K562 (cell line): ENCODE data around the gene UNKL. TPM values are rescaled to one million over a fixed set of nuclear protein-coding genes. Genes with fewer than 3 reads are reported as not detected.

Experiments used
- ARID3B ChIP-seq: fragments of 250-450 bp; sonication (Bioruptor Pico); IDR thresholded peaks from 2 replicates; pipeline ENCODE4 v1.4.0; 2020; ENCODE audit warnings: borderline replicate concordance
- BDP1 ChIP-seq: IDR thresholded peaks from 3 replicates; pipeline ENCODE4 v1.6.1; 2011; ENCODE audit not compliant: insufficient read length, insufficient read depth
- BRF1 ChIP-seq: IDR thresholded peaks from 3 replicates; pipeline ENCODE4 v1.6.1; 2011; ENCODE audit warnings: borderline replicate concordance, mild to moderate bottlenecking; ENCODE audit not compliant: insufficient read length; ENCODE audit errors: extremely low read depth
- DDX20 ChIP-seq: fragments of 450-650 bp; IDR thresholded peaks from 2 replicates; pipeline ENCODE4 v1.6.1; 2016; ENCODE audit warnings: missing genetic modification characterization, low read depth, mild to moderate bottlenecking, missing compliant biosample characterization, moderate library complexity
- FOXA3 ChIP-seq, 2 experiments: fragments of 450-650 bp in 1 of 2; sonication (generic) in 1 of 2; formaldehyde crosslinking; IDR thresholded peaks in 1 of 2; conservative IDR thresholded peaks in 1 of 2; 2 replicates each; pipeline versions ENCODE4 v1.4.0 to v1.8.0; 2020 to 2022; ENCODE audit warnings: mild to moderate bottlenecking in 2 of 2, missing genetic modification reagents in 1 of 2
- GATAD2B ChIP-seq: fragments of 450-650 bp; IDR thresholded peaks from 2 replicates; pipeline ENCODE4 v1.6.1; 2017; ENCODE audit warnings: mild to moderate bottlenecking, borderline replicate concordance
- HNRNPK ChIP-seq: fragments of 200-400 bp; formaldehyde crosslinking; IDR thresholded peaks from one replicate; pipeline ENCODE4 v1.6.1; 2018; ENCODE audit warnings: mild to moderate bottlenecking, low read depth, low read length; ENCODE audit not compliant: poor library complexity, severe bottlenecking
- MAZ ChIP-seq, 2 experiments: fragments of 450-650 bp in 1 of 2; sonication (generic) in 1 of 2; formaldehyde crosslinking; IDR thresholded peaks in 1 of 2; conservative IDR thresholded peaks in 1 of 2; 2 replicates each; pipeline versions ENCODE4 v1.4.0 to v1.5.0; 2020; ENCODE audit warnings: mild to moderate bottlenecking in 1 of 2, missing genetic modification reagents in 1 of 2
- NFATC3 ChIP-seq: fragments of 450-650 bp; IDR thresholded peaks from 2 replicates; pipeline ENCODE4 v1.6.1; 2017; ENCODE audit warnings: mild to moderate bottlenecking
- NFYB ChIP-seq: IDR thresholded peaks from 2 replicates; pipeline ENCODE4 v1.6.1; 2011; ENCODE audit warnings: mild to moderate bottlenecking, moderate library complexity; ENCODE audit not compliant: insufficient read length; ENCODE audit errors: extremely low read depth
- NR4A1 ChIP-seq, 2 experiments: fragments of 250-450 bp in 1 of 2; fragments of 450-650 bp in 1 of 2; sonication (Bioruptor Pico) in 1 of 2; IDR thresholded peaks; 2 replicates each; pipeline versions ENCODE4 v1.4.0 to v1.6.1; 2016 to 2020; ENCODE audit warnings: mild to moderate bottlenecking in 2 of 2, missing compliant biosample characterization in 1 of 2, missing genetic modification characterization in 1 of 2, moderate library complexity in 1 of 2
- POLR2G ChIP-seq: fragments of 200-400 bp; formaldehyde crosslinking; IDR thresholded peaks from 2 replicates; pipeline ENCODE4 v1.6.1; 2017; ENCODE audit warnings: low read depth, mild to moderate bottlenecking, antibody characterized with exemption, low read length, moderate library complexity
- PTBP1 ChIP-seq: fragments of 200-400 bp; formaldehyde crosslinking; IDR thresholded peaks from 2 replicates; pipeline ENCODE4 v1.6.1; 2017; ENCODE audit warnings: low read depth, low read length
- SETDB1 ChIP-seq: IDR thresholded peaks from one replicate; pipeline ENCODE4 v1.6.1; 2012; ENCODE audit warnings: low read length, control low read depth, inconsistent platforms
- SIN3B ChIP-seq: fragments of 450-650 bp; IDR thresholded peaks from 2 replicates; pipeline ENCODE4 v1.6.1; 2017; ENCODE audit warnings: low read depth, mild to moderate bottlenecking, moderate library complexity
- SIX5 ChIP-seq, 2 experiments: IDR thresholded peaks; 2 replicates each; pipeline ENCODE4 v1.6.1; 2011; ENCODE audit warnings: low read length in 2 of 2, borderline replicate concordance in 1 of 2, low read depth in 1 of 2, mild to moderate bottlenecking in 1 of 2, moderate library complexity in 1 of 2; ENCODE audit not compliant: insufficient read depth in 1 of 2
- SMAD1 ChIP-seq: fragments of 150-350 bp; IDR thresholded peaks from 2 replicates; pipeline ENCODE4 v1.6.1; 2014; ENCODE audit warnings: low read length, low read depth; ENCODE audit not compliant: partially characterized antibody
- SRSF7 ChIP-seq: fragments of 200-400 bp; formaldehyde crosslinking; optimal IDR thresholded peaks from 2 replicates; pipeline ENCODE3; 2017; ENCODE audit warnings: mild to moderate bottlenecking, low read depth, low read length
- ZBTB7A ChIP-seq: IDR thresholded peaks from 2 replicates; pipeline ENCODE4 v1.6.1; 2011; ENCODE audit warnings: low read depth, mild to moderate bottlenecking, low read length, moderate library complexity, borderline replicate concordance; ENCODE audit not compliant: control insufficient read depth
- ZC3H4 ChIP-seq: sonication (generic); formaldehyde crosslinking; IDR thresholded peaks from 2 replicates; pipeline ENCODE4 v1.9.0; 2021; ENCODE audit warnings: missing genetic modification reagents, borderline replicate concordance
- ZNF12 ChIP-seq: sonication (generic); formaldehyde crosslinking; IDR thresholded peaks from 2 replicates; pipeline ENCODE4 v1.4.0; 2020; ENCODE audit warnings: mild to moderate bottlenecking, missing genetic modification reagents
- ZNF384 ChIP-seq: IDR thresholded peaks from 2 replicates; pipeline ENCODE4 v1.6.1; 2012; ENCODE audit warnings: low read depth, low read length, improper control_type of control experiment
- ZNF740 ChIP-seq, 3 experiments: fragments of 200-800 bp in 1 of 3; sonication (Bioruptor generic) in 1 of 3; sonication (generic) in 1 of 3; formaldehyde crosslinking in 1 of 3; IDR thresholded peaks; 2 replicates each; pipeline versions ENCODE4 v1.6.1 to v1.8.0; 2016 to 2022; ENCODE audit warnings: mild to moderate bottlenecking in 2 of 3, missing compliant biosample characterization in 2 of 3, missing genetic modification characterization in 2 of 3, missing genetic modification reagents in 1 of 3
- polyA plus RNA-seq, 8 experiments: library from polyadenylated mRNA; depleted of rRNA in 4 of 8; stranded (reverse) in 5 of 8; unstranded in 3 of 8; fragments of >200 nt; fragmentation: Nextera tagmentation in 2 of 8; fragmentation: Illumina TruSeq in 1 of 8; extraction: Ambion mirVana in 2 of 8; extraction: Trizol in 1 of 8; gene quantifications; 2 replicates each; pipeline versions ENCODE4 v1.2.1 to v1.2.3, GENCODE V29; 2011 to 2014; ENCODE audit warnings: inconsistent platforms in 1 of 8, missing spikeins in 1 of 8
- total RNA-seq, 7 experiments: library from RNA; depleted of rRNA in 6 of 7; stranded (reverse); fragments of >200 nt in 6 of 7; fragmentation: Illumina TruSeq in 2 of 7; extraction: Trizol in 2 of 7; gene quantifications; 2 replicates each; pipeline versions ENCODE4 v1.2.1 to v1.2.3, GENCODE V29; 2011 to 2021; ENCODE audit warnings: low replicate concordance in 1 of 7

Gene UNKL
- total and polyA plus RNA-seq, 9 of the 15 experiments (the other 6 are each of a cell fraction or from before 2014, with no cell fraction given): 0.37 to 30.2 (median 5.1) TPM

- TF ChIP-seq POLR2G (peak; percentile 92), SETDB1 (no peak), NR4A1 (CRISPR knock-in tag; IDR thresholded peaks at IDR 0.05) (no peak), NR4A1 (tag; IDR thresholded peaks at IDR 0.05) (0 out of 2 replicates have a peak, but pooled peaks have one; percentile 37), NFATC3 (no peak), DDX20 (tag) (no peak), ZNF384 (no peak), SMAD1 (no peak), BDP1 (no peak), BRF1 (no peak), SIX5 (IDR thresholded peaks at IDR 0.05; ENCODE audit: borderline replicate concordance in 1 of 2, insufficient read depth in 1 of 2, low read depth in 1 of 2, low read length in 2 of 2) (no peak), ZBTB7A (peak; percentile 48), ZNF740 (CRISPR knock-in tag; IDR thresholded peaks at IDR 0.05) (0 out of 2 replicates have a peak, but pooled peaks have one; percentile 11), ZNF740 (tag; IDR thresholded peaks at IDR 0.05) (no peak), FOXA3 (CRISPR knock-in tag; conservative IDR thresholded peaks at IDR 0.05 in 1 of 2, IDR thresholded peaks at IDR 0.05 in 1 of 2) (no peak), ZNF12 (CRISPR knock-in tag) (no peak), ARID3B (no peak), PTBP1 (no peak), SIN3B (0 out of 2 replicates have a peak, but pooled peaks have one; percentile 22), GATAD2B (0 out of 2 replicates have a peak, but pooled peaks have one; percentile 31), MAZ (CRISPR knock-in tag; conservative IDR thresholded peaks at IDR 0.05 in 1 of 2, IDR thresholded peaks at IDR 0.05 in 1 of 2) (peak; percentile 58 to 71; a peak in 3 of 4 replicates), NFYB (no peak), SRSF7 (peak; percentile 30), ZC3H4 (CRISPR knock-in tag) (no peak; the same call in 1 of the 2 replicates), HNRNPK (peak; percentile 79)
Measured at GRCh38 chr16:1379304-1380076, 35.0 kb downstream of the UNKL start (continued).
